GM23338 (cell line): Measurements from ENCODE around the gene DMD. TPM values are rescaled to one million over a fixed set of nuclear protein-coding genes. Genes with fewer than 3 reads are reported as not detected.

Source experiments
- ATAC-seq: fragments of 200-7000 bp; cut with Tn5 transposase; 3 replicates; pipeline ENCODE4 v1.9.1; 2020
- DNase-seq: peaks from one replicate; pipeline ENCODE4 v3.0.0-alpha.2; 2015; ENCODE audit warnings: low spot score
- H2AFZ ChIP-seq: fragments of 200-600 bp; sonication (generic); 2 replicates; pipeline ENCODE4 v1.8.0; 2016; ENCODE audit warnings: antibody characterized with exemption, mild to moderate bottlenecking, moderate library complexity
- H3F3A ChIP-seq: fragments of 200-600 bp; sonication (generic); replicated peaks from 2 replicates; pipeline ENCODE4 v1.8.0; 2017; ENCODE audit warnings: antibody characterized with exemption, mixed run types, low read depth
- H3K27ac ChIP-seq: fragments of 200-600 bp; sonication (generic); 2 replicates; pipeline ENCODE4 v1.6.1; 2016; ENCODE audit warnings: low read depth
- H3K27me3 ChIP-seq: fragments of 200-600 bp; sonication (generic); 2 replicates; pipeline ENCODE4 v1.8.0; 2016; ENCODE audit warnings: mild to moderate bottlenecking, mixed run types, moderate library complexity; ENCODE audit not compliant: insufficient read depth
- H3K36me3 ChIP-seq: fragments of 200-600 bp; sonication (generic); 2 replicates; pipeline ENCODE4 v1.8.0; 2016; ENCODE audit warnings: mild to moderate bottlenecking; ENCODE audit not compliant: insufficient read depth
- H3K4me1 ChIP-seq: fragments of 200-600 bp; sonication (generic); 2 replicates; pipeline ENCODE4 v1.8.0; 2016; ENCODE audit warnings: mild to moderate bottlenecking, moderate library complexity; ENCODE audit not compliant: insufficient read depth
- H3K4me2 ChIP-seq: fragments of 200-600 bp; sonication (generic); 2 replicates; pipeline ENCODE4 v1.7.1; 2017; ENCODE audit warnings: mixed run types
- H3K4me3 ChIP-seq: fragments of 200-600 bp; sonication (generic); 2 replicates; pipeline ENCODE4 v1.6.1; 2016; ENCODE audit warnings: mixed run types
- H3K79me2 ChIP-seq: fragments of 200-600 bp; sonication (generic); replicated peaks from 2 replicates; pipeline ENCODE4 v1.8.0; 2017; ENCODE audit warnings: mild to moderate bottlenecking; ENCODE audit not compliant: insufficient read depth
- H3K9me2 ChIP-seq: fragments of 200-600 bp; sonication (generic); 2 replicates; pipeline ENCODE4 v1.8.0; 2017; ENCODE audit not compliant: insufficient read depth
- H4K20me1 ChIP-seq: fragments of 200-600 bp; sonication (generic); replicated peaks from 2 replicates; pipeline ENCODE4 v1.8.0; 2017; ENCODE audit warnings: mild to moderate bottlenecking; ENCODE audit not compliant: insufficient read depth
- H3K27ac Mint-ChIP-seq: 2 replicates; pipeline ENCODE4 v1.8.0; 2020; ENCODE audit warnings: inconsistent platforms, mild to moderate bottlenecking, moderate library complexity, mixed read lengths
- H3K27me3 Mint-ChIP-seq: 3 replicates; pipeline ENCODE4 v1.8.0; 2022; ENCODE audit warnings: low read depth, mild to moderate bottlenecking, moderate library complexity, mixed read lengths, inconsistent platforms; ENCODE audit not compliant: insufficient read depth, poor library complexity
- H3K36me3 Mint-ChIP-seq: 3 replicates; pipeline ENCODE4 v1.8.0; 2021; ENCODE audit warnings: low read depth, mild to moderate bottlenecking, inconsistent platforms, moderate library complexity, mixed read lengths
- H3K4me1 Mint-ChIP-seq: 3 replicates; pipeline ENCODE4 v1.8.0; 2020; ENCODE audit warnings: mild to moderate bottlenecking, inconsistent platforms, mixed read lengths
- H3K4me3 Mint-ChIP-seq: 3 replicates; pipeline ENCODE4 v1.8.0; 2021; ENCODE audit warnings: moderate library complexity, mild to moderate bottlenecking, inconsistent platforms, mixed read lengths
- H3K9me3 Mint-ChIP-seq: 3 replicates; pipeline ENCODE4 v1.8.0; 2020; ENCODE audit warnings: moderate library complexity, mild to moderate bottlenecking, inconsistent platforms, mixed read lengths
- CREB1 ChIP-seq: fragments of 250-450 bp; sonication (Bioruptor Pico); IDR thresholded peaks from 2 replicates; pipeline ENCODE4 v1.5.0; 2020; ENCODE audit warnings: low read depth, mild to moderate bottlenecking, moderate library complexity
- EZH2phosphoT487 ChIP-seq: fragments of 200-600 bp; sonication (generic); IDR thresholded peaks from one replicate; pipeline ENCODE4 v1.8.1; 2018; ENCODE audit warnings: antibody characterized with exemption; ENCODE audit not compliant: unreplicated experiment
- JUNB ChIP-seq: IDR thresholded peaks from one replicate; pipeline ENCODE4 v1.6.1; 2016; ENCODE audit warnings: antibody characterized with exemption; ENCODE audit not compliant: unreplicated experiment
- NANOG ChIP-seq: IDR thresholded peaks from 2 replicates; pipeline ENCODE4 v1.6.1; 2016; ENCODE audit warnings: antibody characterized with exemption, borderline replicate concordance
- POLR2AphosphoS5 ChIP-seq: IDR thresholded peaks from 2 replicates; pipeline ENCODE4 v1.6.1; 2016; ENCODE audit warnings: antibody characterized with exemption, low read depth
- STAT1 ChIP-seq: IDR thresholded peaks from one replicate; pipeline ENCODE4 v1.6.1; 2016; ENCODE audit warnings: antibody characterized with exemption; ENCODE audit not compliant: unreplicated experiment
- ZNF114 ChIP-seq: fragments of 250-450 bp; sonication (Bioruptor Pico); IDR thresholded peaks from 2 replicates; pipeline ENCODE4 v1.5.0; 2020; ENCODE audit warnings: mild to moderate bottlenecking, moderate library complexity
- ZNF331 ChIP-seq: fragments of 250-450 bp; sonication (Bioruptor Pico); IDR thresholded peaks from 2 replicates; pipeline ENCODE4 v1.5.0; 2020; ENCODE audit warnings: low read depth, mild to moderate bottlenecking, moderate library complexity
- polyA plus RNA-seq: library from polyadenylated mRNA; unstranded; fragments of >200 nt; fragmentation: Nextera tagmentation; extraction: Ambion mirVana; gene quantifications from 2 replicates; pipeline ENCODE4 v1.2.1, GENCODE V29; 2016
- total RNA-seq: library from RNA; depleted of rRNA; stranded (reverse); fragments of >200 nt; shearing (Covaris generic); gene quantifications from 2 replicates; pipeline ENCODE4 v1.2.3, GENCODE V29; 2014
- TF ChIP-seq, protein P1 (sequence below), 2 experiments: fragments of 200-600 bp in 1 of 2; sonication (generic) in 1 of 2; conservative IDR thresholded peaks; 2 replicates each; pipeline versions ENCODE4 v1.5.1 to v1.6.1; 2016 to 2017; ENCODE audit warnings: antibody characterized with exemption in 2 of 2, low read depth in 2 of 2, mild to moderate bottlenecking in 2 of 2, moderate library complexity in 1 of 2
- TF ChIP-seq, protein P2 (sequence below): IDR thresholded peaks from 2 replicates; pipeline ENCODE4 v1.6.1; 2016; ENCODE audit warnings: antibody characterized with exemption
- TF ChIP-seq, protein P3 (sequence below): IDR thresholded peaks from one replicate; pipeline ENCODE4 v1.6.1; 2018; ENCODE audit warnings: antibody characterized with exemption; ENCODE audit not compliant: unreplicated experiment
- TF ChIP-seq, protein P4 (sequence below): fragments of 250-450 bp; sonication (Bioruptor Pico); IDR thresholded peaks from 2 replicates; pipeline ENCODE4 v1.5.0; 2020; ENCODE audit warnings: mild to moderate bottlenecking, moderate library complexity

Gene DMD
- total and polyA plus RNA-seq, 2 experiments from 2014 or later: 4.5 to 7.6 TPM

DNA sequence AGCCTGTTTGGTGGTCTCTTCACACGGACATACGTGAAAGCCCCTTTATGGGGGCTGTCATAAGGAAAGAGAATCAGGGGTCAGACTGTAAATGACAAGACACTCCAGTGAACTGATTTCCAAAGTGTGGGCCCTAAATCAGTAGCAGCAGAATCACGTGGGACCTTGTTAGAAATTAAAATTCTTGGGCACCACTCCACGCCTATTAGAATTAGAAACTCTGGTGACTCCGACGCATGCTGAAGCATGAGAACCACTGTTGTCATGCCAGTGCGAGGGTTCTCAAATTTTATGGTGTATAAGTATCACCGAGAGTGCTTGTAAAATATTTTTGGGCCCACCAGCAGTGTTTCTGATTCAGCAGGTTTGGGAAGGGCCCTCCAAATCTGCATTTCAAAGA is 672.8 kb downstream of the DMD start (continued):
- TF ChIP-seq, protein P1, sequence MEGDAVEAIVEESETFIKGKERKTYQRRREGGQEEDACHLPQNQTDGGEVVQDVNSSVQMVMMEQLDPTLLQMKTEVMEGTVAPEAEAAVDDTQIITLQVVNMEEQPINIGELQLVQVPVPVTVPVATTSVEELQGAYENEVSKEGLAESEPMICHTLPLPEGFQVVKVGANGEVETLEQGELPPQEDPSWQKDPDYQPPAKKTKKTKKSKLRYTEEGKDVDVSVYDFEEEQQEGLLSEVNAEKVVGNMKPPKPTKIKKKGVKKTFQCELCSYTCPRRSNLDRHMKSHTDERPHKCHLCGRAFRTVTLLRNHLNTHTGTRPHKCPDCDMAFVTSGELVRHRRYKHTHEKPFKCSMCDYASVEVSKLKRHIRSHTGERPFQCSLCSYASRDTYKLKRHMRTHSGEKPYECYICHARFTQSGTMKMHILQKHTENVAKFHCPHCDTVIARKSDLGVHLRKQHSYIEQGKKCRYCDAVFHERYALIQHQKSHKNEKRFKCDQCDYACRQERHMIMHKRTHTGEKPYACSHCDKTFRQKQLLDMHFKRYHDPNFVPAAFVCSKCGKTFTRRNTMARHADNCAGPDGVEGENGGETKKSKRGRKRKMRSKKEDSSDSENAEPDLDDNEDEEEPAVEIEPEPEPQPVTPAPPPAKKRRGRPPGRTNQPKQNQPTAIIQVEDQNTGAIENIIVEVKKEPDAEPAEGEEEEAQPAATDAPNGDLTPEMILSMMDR (conservative IDR thresholded peaks at IDR 0.05; ENCODE audit: low read depth in 2 of 2): no peak
- TF ChIP-seq, protein P2, sequence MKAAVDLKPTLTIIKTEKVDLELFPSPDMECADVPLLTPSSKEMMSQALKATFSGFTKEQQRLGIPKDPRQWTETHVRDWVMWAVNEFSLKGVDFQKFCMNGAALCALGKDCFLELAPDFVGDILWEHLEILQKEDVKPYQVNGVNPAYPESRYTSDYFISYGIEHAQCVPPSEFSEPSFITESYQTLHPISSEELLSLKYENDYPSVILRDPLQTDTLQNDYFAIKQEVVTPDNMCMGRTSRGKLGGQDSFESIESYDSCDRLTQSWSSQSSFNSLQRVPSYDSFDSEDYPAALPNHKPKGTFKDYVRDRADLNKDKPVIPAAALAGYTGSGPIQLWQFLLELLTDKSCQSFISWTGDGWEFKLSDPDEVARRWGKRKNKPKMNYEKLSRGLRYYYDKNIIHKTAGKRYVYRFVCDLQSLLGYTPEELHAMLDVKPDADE: no peak
- TF ChIP-seq POLR2AphosphoS5: no peak

DNA sequence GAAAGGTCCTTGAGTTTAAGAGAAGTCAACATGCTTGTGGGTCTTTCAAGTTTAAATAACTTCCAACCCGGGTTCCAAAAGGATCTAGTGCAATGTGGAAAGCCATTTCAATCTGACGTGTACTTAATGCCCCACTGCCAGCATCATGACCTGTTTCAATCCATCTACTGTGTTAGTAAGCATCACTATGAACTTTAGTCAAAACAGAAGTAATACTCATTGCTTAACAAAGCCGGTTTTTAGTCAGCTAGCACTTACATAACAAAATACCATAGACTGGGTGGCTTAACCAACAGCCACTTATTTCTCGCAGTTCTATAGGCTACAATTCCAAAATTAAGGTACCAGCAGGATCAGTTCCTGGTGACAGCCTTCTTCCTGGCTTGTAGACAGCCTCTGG is 677.5 kb downstream of the DMD start:
- Mint-ChIP-seq H3K4me3 (no peak overlapping the region), H3K9me3 (no peaks in the 10 kb centered on the region), H3K4me1 (peaks cover 33% of the 10 kb centered on the region), H3K36me3 (no peaks in the 10 kb centered on the region), H3K27ac (no peak overlapping the region), H3K27me3 (no peaks in the 10 kb centered on the region)
- TF ChIP-seq POLR2AphosphoS5 (no peak), CREB1 (no peak), JUNB (no peak), ZNF331 (no peak), EZH2phosphoT487 (no peak), STAT1 (no peak), ZNF114 (no peak), NANOG (no peak)
- TF ChIP-seq, protein P3, sequence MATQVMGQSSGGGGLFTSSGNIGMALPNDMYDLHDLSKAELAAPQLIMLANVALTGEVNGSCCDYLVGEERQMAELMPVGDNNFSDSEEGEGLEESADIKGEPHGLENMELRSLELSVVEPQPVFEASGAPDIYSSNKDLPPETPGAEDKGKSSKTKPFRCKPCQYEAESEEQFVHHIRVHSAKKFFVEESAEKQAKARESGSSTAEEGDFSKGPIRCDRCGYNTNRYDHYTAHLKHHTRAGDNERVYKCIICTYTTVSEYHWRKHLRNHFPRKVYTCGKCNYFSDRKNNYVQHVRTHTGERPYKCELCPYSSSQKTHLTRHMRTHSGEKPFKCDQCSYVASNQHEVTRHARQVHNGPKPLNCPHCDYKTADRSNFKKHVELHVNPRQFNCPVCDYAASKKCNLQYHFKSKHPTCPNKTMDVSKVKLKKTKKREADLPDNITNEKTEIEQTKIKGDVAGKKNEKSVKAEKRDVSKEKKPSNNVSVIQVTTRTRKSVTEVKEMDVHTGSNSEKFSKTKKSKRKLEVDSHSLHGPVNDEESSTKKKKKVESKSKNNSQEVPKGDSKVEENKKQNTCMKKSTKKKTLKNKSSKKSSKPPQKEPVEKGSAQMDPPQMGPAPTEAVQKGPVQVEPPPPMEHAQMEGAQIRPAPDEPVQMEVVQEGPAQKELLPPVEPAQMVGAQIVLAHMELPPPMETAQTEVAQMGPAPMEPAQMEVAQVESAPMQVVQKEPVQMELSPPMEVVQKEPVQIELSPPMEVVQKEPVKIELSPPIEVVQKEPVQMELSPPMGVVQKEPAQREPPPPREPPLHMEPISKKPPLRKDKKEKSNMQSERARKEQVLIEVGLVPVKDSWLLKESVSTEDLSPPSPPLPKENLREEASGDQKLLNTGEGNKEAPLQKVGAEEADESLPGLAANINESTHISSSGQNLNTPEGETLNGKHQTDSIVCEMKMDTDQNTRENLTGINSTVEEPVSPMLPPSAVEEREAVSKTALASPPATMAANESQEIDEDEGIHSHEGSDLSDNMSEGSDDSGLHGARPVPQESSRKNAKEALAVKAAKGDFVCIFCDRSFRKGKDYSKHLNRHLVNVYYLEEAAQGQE: no peak
- TF ChIP-seq, protein P4, sequence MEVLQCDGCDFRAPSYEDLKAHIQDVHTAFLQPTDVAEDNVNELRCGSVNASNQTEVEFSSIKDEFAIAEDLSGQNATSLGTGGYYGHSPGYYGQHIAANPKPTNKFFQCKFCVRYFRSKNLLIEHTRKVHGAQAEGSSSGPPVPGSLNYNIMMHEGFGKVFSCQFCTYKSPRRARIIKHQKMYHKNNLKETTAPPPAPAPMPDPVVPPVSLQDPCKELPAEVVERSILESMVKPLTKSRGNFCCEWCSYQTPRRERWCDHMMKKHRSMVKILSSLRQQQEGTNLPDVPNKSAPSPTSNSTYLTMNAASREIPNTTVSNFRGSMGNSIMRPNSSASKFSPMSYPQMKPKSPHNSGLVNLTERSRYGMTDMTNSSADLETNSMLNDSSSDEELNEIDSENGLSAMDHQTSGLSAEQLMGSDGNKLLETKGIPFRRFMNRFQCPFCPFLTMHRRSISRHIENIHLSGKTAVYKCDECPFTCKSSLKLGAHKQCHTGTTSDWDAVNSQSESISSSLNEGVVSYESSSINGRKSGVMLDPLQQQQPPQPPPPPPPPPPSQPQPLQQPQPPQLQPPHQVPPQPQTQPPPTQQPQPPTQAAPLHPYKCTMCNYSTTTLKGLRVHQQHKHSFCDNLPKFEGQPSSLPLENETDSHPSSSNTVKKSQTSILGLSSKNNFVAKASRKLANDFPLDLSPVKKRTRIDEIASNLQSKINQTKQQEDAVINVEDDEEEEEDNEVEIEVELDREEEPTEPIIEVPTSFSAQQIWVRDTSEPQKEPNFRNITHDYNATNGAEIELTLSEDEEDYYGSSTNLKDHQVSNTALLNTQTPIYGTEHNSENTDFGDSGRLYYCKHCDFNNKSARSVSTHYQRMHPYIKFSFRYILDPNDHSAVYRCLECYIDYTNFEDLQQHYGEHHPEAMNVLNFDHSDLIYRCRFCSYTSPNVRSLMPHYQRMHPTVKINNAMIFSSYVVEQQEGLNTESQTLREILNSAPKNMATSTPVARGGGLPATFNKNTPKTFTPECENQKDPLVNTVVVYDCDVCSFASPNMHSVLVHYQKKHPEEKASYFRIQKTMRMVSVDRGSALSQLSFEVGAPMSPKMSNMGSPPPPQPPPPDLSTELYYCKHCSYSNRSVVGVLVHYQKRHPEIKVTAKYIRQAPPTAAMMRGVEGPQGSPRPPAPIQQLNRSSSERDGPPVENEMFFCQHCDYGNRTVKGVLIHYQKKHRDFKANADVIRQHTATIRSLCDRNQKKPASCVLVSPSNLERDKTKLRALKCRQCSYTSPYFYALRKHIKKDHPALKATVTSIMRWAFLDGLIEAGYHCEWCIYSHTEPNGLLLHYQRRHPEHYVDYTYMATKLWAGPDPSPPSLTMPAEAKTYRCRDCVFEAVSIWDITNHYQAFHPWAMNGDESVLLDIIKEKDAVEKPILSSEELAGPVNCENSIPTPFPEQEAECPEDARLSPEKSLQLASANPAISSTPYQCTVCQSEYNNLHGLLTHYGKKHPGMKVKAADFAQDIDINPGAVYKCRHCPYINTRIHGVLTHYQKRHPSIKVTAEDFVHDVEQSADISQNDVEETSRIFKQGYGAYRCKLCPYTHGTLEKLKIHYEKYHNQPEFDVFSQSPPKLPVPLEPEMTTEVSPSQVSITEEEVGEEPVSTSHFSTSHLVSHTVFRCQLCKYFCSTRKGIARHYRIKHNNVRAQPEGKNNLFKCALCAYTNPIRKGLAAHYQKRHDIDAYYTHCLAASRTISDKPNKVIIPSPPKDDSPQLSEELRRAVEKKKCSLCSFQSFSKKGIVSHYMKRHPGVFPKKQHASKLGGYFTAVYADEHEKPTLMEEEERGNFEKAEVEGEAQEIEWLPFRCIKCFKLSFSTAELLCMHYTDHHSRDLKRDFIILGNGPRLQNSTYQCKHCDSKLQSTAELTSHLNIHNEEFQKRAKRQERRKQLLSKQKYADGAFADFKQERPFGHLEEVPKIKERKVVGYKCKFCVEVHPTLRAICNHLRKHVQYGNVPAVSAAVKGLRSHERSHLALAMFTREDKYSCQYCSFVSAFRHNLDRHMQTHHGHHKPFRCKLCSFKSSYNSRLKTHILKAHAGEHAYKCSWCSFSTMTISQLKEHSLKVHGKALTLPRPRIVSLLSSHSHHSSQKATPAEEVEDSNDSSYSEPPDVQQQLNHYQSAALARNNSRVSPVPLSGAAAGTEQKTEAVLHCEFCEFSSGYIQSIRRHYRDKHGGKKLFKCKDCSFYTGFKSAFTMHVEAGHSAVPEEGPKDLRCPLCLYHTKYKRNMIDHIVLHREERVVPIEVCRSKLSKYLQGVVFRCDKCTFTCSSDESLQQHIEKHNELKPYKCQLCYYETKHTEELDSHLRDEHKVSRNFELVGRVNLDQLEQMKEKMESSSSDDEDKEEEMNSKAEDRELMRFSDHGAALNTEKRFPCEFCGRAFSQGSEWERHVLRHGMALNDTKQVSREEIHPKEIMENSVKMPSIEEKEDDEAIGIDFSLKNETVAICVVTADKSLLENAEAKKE (CRISPR knock-in tag): no peak
- Histone ChIP-seq H3K36me3 (no peaks in the 10 kb centered on the region), H4K20me1 (no peaks in the 10 kb centered on the region), H3F3A (no peaks in the 10 kb centered on the region), H3K79me2 (no peaks in the 10 kb centered on the region), H3K27ac (no peak overlapping the region), H3K4me3 (no peak overlapping the region), H3K27me3 (no peaks in the 10 kb centered on the region), H3K4me1 (peaks cover 5% of the 10 kb centered on the region; the same call in 1 of the 2 replicates), H2AFZ (no peak overlapping the region), H3K9me2 (no peaks in the 10 kb centered on the region), H3K4me2 (no peak overlapping the region)
- no peak for DNase-seq
- no peak for ATAC-seq
